HFFc6 (cell line): ENCODE measurements around the gene SLCO4A1. TPM values are rescaled to one million over a fixed set of nuclear protein-coding genes. Genes with fewer than 3 reads are reported as not detected.
A peak's percentile ranks its signal among the peaks of the same experiment; 100 is the strongest.

Experiments
- DNase-seq: peaks from one replicate; pipeline ENCODE4 v3.0.0-alpha.2; 2018
- H3K27ac Mint-ChIP-seq: 2 replicates; pipeline ENCODE4 v1.8.0; 2020; ENCODE audit warnings: mild to moderate bottlenecking, mixed read lengths
- H3K27me3 Mint-ChIP-seq: 2 replicates; pipeline ENCODE4 v1.8.0; 2021; ENCODE audit warnings: mild to moderate bottlenecking, moderate library complexity, mixed read lengths; ENCODE audit not compliant: insufficient read depth
- H3K36me3 Mint-ChIP-seq: 2 replicates; pipeline ENCODE4 v1.8.0; 2021; ENCODE audit warnings: low read depth, mixed read lengths
- H3K4me1 Mint-ChIP-seq: 2 replicates; pipeline ENCODE4 v1.8.0; 2020; ENCODE audit warnings: low read depth, mixed read lengths
- H3K4me3 Mint-ChIP-seq: 2 replicates; pipeline ENCODE4 v1.8.0; 2020; ENCODE audit warnings: mild to moderate bottlenecking, moderate library complexity, mixed read lengths
- H3K9me3 Mint-ChIP-seq: 2 replicates; pipeline ENCODE4 v1.8.0; 2020; ENCODE audit warnings: mild to moderate bottlenecking, mixed read lengths
- total RNA-seq, 6 experiments: library from RNA; stranded (reverse); fragmentation: NEBNext Ultra II Directional; extraction: Animal tissue kit (Norgen Biotek cat#: 25700); gene quantifications; 2 replicates in 1 of 6; 3 replicates in 5 of 6; pipeline ENCODE4 v1.2.3, GENCODE V29; 2021
- TF ChIP-seq, protein P1 (sequence below): fragments of 200-600 bp; sonication (generic); IDR thresholded peaks from 2 replicates; pipeline ENCODE4 v1.5.0; 2021; ENCODE audit warnings: antibody characterized with exemption, mild to moderate bottlenecking

Gene SLCO4A1
- total RNA-seq, 6 experiments from 2014 or later, result 2.7 to 6.5 (median 3.4) TPM

DNA sequence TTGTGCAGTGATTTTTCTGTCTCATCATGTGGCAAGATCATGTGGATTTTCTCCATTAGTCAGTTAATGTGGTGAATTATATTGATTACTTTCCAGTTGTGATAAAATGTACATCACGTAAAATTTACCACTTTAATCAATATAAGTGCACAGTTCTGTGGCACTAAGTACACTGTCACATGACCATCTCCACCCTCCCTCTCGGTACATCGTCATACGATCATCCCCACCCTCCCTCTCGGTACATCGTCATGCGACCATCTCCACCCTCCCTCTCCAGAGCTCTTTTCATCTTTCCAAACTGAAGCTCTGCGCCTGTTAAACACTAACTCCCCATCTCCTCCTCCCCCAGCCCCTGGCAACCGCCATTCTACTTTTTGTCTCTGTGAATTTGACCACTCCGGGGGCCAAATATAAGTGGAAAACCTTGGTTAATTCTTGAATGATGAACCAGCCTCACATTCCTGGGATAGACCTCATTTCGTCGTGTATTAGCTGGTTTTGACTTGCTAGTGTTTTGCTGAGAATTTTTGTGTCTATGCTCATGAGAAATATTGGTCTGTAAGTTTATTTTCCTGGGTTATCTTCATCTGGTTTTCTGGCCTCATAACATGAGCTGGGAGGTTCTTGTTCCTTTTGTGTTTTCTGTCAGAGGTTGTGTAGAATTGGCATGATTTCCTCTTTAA, 77.1 kb downstream of the SLCO4A1 start:
- H3K27ac Mint-ChIP-seq, result peak overlapping the region; percentile 90
- peak overlapping the region; percentile 74; the same call in 1 of the 2 replicates for H3K4me3 Mint-ChIP-seq
- H3K27me3 Mint-ChIP-seq, result peaks cover 16% of the 10 kb centered on the region
- peaks cover 27% of the 10 kb centered on the region for H3K36me3 Mint-ChIP-seq
- peak; percentile 23 for DNase-seq
- H3K9me3 Mint-ChIP-seq, result peaks cover 18% of the 10 kb centered on the region
- TF ChIP-seq, protein P1, sequence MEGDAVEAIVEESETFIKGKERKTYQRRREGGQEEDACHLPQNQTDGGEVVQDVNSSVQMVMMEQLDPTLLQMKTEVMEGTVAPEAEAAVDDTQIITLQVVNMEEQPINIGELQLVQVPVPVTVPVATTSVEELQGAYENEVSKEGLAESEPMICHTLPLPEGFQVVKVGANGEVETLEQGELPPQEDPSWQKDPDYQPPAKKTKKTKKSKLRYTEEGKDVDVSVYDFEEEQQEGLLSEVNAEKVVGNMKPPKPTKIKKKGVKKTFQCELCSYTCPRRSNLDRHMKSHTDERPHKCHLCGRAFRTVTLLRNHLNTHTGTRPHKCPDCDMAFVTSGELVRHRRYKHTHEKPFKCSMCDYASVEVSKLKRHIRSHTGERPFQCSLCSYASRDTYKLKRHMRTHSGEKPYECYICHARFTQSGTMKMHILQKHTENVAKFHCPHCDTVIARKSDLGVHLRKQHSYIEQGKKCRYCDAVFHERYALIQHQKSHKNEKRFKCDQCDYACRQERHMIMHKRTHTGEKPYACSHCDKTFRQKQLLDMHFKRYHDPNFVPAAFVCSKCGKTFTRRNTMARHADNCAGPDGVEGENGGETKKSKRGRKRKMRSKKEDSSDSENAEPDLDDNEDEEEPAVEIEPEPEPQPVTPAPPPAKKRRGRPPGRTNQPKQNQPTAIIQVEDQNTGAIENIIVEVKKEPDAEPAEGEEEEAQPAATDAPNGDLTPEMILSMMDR, result no peak
- peaks cover 58% of the 10 kb centered on the region for H3K4me1 Mint-ChIP-seq

Other genes starting within 250 kb of the SLCO4A1 start
- 1 to 10 TPM; 4.9 to 7.0 (median 6.6) TPM for gene CABLES2, start 235.2 kb upstream of the SLCO4A1 start, total RNA-seq
- not detected for gene RBBP8NL, start 215.0 kb upstream of the SLCO4A1 start, total RNA-seq
- not detected for gene GATA5, start 166.5 kb upstream of the SLCO4A1 start, total RNA-seq
- gene NTSR1, start 66.3 kb downstream of the SLCO4A1 start, total RNA-seq, result 1 to 10 TPM; 3.1 to 6.5 (median 5.6) TPM
- 10 to 100 TPM; 14.9 to 17.8 (median 16.6) TPM for gene MRGBP, start 154.0 kb downstream of the SLCO4A1 start, total RNA-seq
- 10 to 100 TPM; 37.8 to 42.2 (median 39.0) TPM for gene OGFR, start 162.3 kb downstream of the SLCO4A1 start, total RNA-seq
- gene COL9A3, start 174.5 kb downstream of the SLCO4A1 start, total RNA-seq, result under 1 TPM in 3 of 6 experiments, not detected in 3; 0.07 to 0.34 (median 0.09) TPM
- gene TCFL5, start 219.3 kb downstream of the SLCO4A1 start, total RNA-seq, result 10 to 100 TPM; 19.9 to 25.2 (median 21.1) TPM